ENCODE results near the gene DSN1.

DNA sequence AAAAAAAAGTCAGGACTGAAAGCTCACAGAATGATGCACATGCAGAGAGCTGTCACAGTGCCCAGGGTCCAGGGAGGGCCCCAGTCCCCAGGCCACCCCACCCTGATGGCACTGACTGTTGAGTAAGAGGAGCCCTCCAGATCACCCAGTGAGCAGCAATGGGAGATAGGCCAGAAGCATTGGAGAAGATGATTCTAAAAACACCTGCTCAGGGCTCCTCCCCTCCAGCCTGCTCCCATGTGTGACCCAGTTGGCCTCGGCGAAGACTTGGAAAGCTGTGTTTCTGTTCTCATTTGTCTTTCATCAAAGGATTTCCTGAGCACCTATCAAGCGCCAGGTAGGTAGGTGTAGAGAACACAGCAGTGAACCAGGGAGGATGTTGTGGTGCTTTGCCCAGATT, 43.9 kb upstream of the DSN1 start:
- TF ChIP-seq, protein P1, sequence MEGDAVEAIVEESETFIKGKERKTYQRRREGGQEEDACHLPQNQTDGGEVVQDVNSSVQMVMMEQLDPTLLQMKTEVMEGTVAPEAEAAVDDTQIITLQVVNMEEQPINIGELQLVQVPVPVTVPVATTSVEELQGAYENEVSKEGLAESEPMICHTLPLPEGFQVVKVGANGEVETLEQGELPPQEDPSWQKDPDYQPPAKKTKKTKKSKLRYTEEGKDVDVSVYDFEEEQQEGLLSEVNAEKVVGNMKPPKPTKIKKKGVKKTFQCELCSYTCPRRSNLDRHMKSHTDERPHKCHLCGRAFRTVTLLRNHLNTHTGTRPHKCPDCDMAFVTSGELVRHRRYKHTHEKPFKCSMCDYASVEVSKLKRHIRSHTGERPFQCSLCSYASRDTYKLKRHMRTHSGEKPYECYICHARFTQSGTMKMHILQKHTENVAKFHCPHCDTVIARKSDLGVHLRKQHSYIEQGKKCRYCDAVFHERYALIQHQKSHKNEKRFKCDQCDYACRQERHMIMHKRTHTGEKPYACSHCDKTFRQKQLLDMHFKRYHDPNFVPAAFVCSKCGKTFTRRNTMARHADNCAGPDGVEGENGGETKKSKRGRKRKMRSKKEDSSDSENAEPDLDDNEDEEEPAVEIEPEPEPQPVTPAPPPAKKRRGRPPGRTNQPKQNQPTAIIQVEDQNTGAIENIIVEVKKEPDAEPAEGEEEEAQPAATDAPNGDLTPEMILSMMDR (IDR thresholded peaks at IDR 0.05) = no peak
- no peak for TF ChIP-seq EP300 (IDR thresholded peaks at IDR 0.05)
- no peak for TF ChIP-seq POLR2A (IDR thresholded peaks at IDR 0.05)
